ENCODE results near the gene TBC1D32.
"Not testable (repeated sequence)": the region's sequence is repeated elsewhere in the genome, so short reads cannot be mapped to it uniquely, and the experiment has no call there.

TBC1D32 gene

GRCh38 chr6:121335087-121336008 lies 1.1 kb upstream of the TBC1D32 start:
- Histone ChIP-seq H3K9me3 (ENCODE audit: low read depth, low read length) (no peaks in the 10 kb centered on the region), H3K9ac (ENCODE audit: insufficient read length) (peak overlapping the region; percentile 86), H3K4me3 (peak overlapping the region; percentile 96), H3K36me3 (ENCODE audit: insufficient read depth, low read length) (no peaks in the 10 kb centered on the region), H3K27ac (peak overlapping the region; percentile 72)
- DNase-seq (ENCODE audit: low read depth, low spot score), result no peak
- TF ChIP-seq EZH2 (IDR thresholded peaks at IDR 0.05) (no peak), POLR2AphosphoS5 (IDR thresholded peaks at IDR 0.05; ENCODE audit: borderline replicate concordance, low read depth, low read length) (no peak), FOXP2 (optimal IDR thresholded peaks at IDR 0.05; ENCODE audit: control extremely low read depth, extremely low read length, insufficient read depth) (no peak)

- H3K36me3 ChIP-seq (ENCODE audit: insufficient read depth, low read length); H3K27ac ChIP-seq; DNase-seq (ENCODE audit: low read depth, low spot score); H3K9me3 ChIP-seq (ENCODE audit: low read depth, low read length): not testable (repeated sequence)
- Histone ChIP-seq H3K4me3 (peak overlapping the region; percentile 96), H3K9ac (ENCODE audit: insufficient read length) (peak overlapping the region; percentile 86)
These were observed 586 bp downstream of the TBC1D32 start for GRCh38 chr6:121333694-121334093.

GRCh38 chr6:121333196-121333595 lies 1.1 kb downstream of the TBC1D32 start:
- H3K27ac ChIP-seq, result no peak overlapping the region
- peak overlapping the region; percentile 96 for H3K4me3 ChIP-seq
- H3K36me3 ChIP-seq (ENCODE audit: insufficient read depth, low read length), result no peaks in the 10 kb centered on the region; the same call in 1 of the 2 replicates
- TF ChIP-seq EZH2 (IDR thresholded peaks at IDR 0.05) (no peak), FOXP2 (optimal IDR thresholded peaks at IDR 0.05; ENCODE audit: control extremely low read depth, extremely low read length, insufficient read depth) (no peak), POLR2AphosphoS5 (IDR thresholded peaks at IDR 0.05; ENCODE audit: borderline replicate concordance, low read depth, low read length) (no peak)
- peak overlapping the region; percentile 48 for H3K9ac ChIP-seq (ENCODE audit: insufficient read length)
- no peaks in the 10 kb centered on the region for H3K9me3 ChIP-seq (ENCODE audit: low read depth, low read length)
- DNase-seq (ENCODE audit: low read depth, low spot score), result no peak

- no peaks in the 10 kb centered on the region for H3K9me3 ChIP-seq (ENCODE audit: low read depth, low read length)
- H3K36me3 ChIP-seq (ENCODE audit: insufficient read depth, low read length), result peaks cover 5% of the 10 kb centered on the region; the same call in 1 of the 2 replicates
- H3K9ac ChIP-seq (ENCODE audit: insufficient read length), result no peak overlapping the region
- H3K4me3 ChIP-seq, result no peak overlapping the region
- no peak for TF ChIP-seq POLR2AphosphoS5 (IDR thresholded peaks at IDR 0.05; ENCODE audit: borderline replicate concordance, low read depth, low read length)
- no peak for TF ChIP-seq FOXP2 (optimal IDR thresholded peaks at IDR 0.05; ENCODE audit: control extremely low read depth, extremely low read length, insufficient read depth)
- TF ChIP-seq EZH2 (IDR thresholded peaks at IDR 0.05), result no peak
- DNase-seq (ENCODE audit: low read depth, low spot score), result no peak
- no peak overlapping the region for H3K27ac ChIP-seq
These were observed 3.8 kb downstream of the TBC1D32 start for GRCh38 chr6:121330516-121330915.

- no peak overlapping the region for H3K9ac ChIP-seq (ENCODE audit: insufficient read length)
- no peak overlapping the region for H3K27ac ChIP-seq
- DNase-seq (ENCODE audit: low read depth, low spot score), result no peak
- no peak overlapping the region for H3K4me3 ChIP-seq
- no peaks in the 10 kb centered on the region for H3K9me3 ChIP-seq (ENCODE audit: low read depth, low read length)
- no peak for TF ChIP-seq EZH2 (IDR thresholded peaks at IDR 0.05)
- TF ChIP-seq POLR2AphosphoS5 (IDR thresholded peaks at IDR 0.05; ENCODE audit: borderline replicate concordance, low read depth, low read length), result no peak
- TF ChIP-seq FOXP2 (optimal IDR thresholded peaks at IDR 0.05; ENCODE audit: control extremely low read depth, extremely low read length, insufficient read depth), result no peak
- H3K36me3 ChIP-seq (ENCODE audit: insufficient read depth, low read length), result peaks cover 19% of the 10 kb centered on the region
These were observed 13.0 kb downstream of the TBC1D32 start for GRCh38 chr6:121321282-121321681.

GRCh38 chr6:121319603-121320002 lies 14.7 kb downstream of the TBC1D32 start:
- DNase-seq (ENCODE audit: low read depth, low spot score), result no peak
- H3K27ac ChIP-seq, result no peak overlapping the region
- H3K4me3 ChIP-seq, result no peak overlapping the region
- no peak overlapping the region for H3K9ac ChIP-seq (ENCODE audit: insufficient read length)
- peaks cover 19% of the 10 kb centered on the region for H3K36me3 ChIP-seq (ENCODE audit: insufficient read depth, low read length)
- TF ChIP-seq EZH2 (IDR thresholded peaks at IDR 0.05), result no peak
- no peak for TF ChIP-seq POLR2AphosphoS5 (IDR thresholded peaks at IDR 0.05; ENCODE audit: borderline replicate concordance, low read depth, low read length)
- no peak for TF ChIP-seq FOXP2 (optimal IDR thresholded peaks at IDR 0.05; ENCODE audit: control extremely low read depth, extremely low read length, insufficient read depth)
- H3K9me3 ChIP-seq (ENCODE audit: low read depth, low read length), result no peaks in the 10 kb centered on the region

- no peak for TF ChIP-seq POLR2AphosphoS5 (IDR thresholded peaks at IDR 0.05; ENCODE audit: borderline replicate concordance, low read depth, low read length)
- TF ChIP-seq EZH2 (IDR thresholded peaks at IDR 0.05), result no peak
- no peak for TF ChIP-seq FOXP2 (optimal IDR thresholded peaks at IDR 0.05; ENCODE audit: control extremely low read depth, extremely low read length, insufficient read depth)
- DNase-seq (ENCODE audit: low read depth, low spot score), result no peak
These were observed 15.1 kb downstream of the TBC1D32 start for GRCh38 chr6:121319112-121319553.

GRCh38 chr6:121314381-121315112 lies 19.7 kb downstream of the TBC1D32 start:
- H3K36me3 ChIP-seq (ENCODE audit: insufficient read depth, low read length), result peaks cover 20% of the 10 kb centered on the region
- H3K27ac ChIP-seq, result no peak overlapping the region
- no peak overlapping the region for H3K9ac ChIP-seq (ENCODE audit: insufficient read length)
- no peak for DNase-seq (ENCODE audit: low read depth, low spot score)
- TF ChIP-seq FOXP2 (optimal IDR thresholded peaks at IDR 0.05; ENCODE audit: control extremely low read depth, extremely low read length, insufficient read depth) (no peak), POLR2AphosphoS5 (IDR thresholded peaks at IDR 0.05; ENCODE audit: borderline replicate concordance, low read depth, low read length) (no peak), EZH2 (IDR thresholded peaks at IDR 0.05) (no peak)
- H3K9me3 ChIP-seq (ENCODE audit: low read depth, low read length), result no peaks in the 10 kb centered on the region
- H3K4me3 ChIP-seq, result no peak overlapping the region

More at GRCh38 chr6:121319112-121319553, 15.1 kb downstream of the TBC1D32 start:
- H3K9ac ChIP-seq (ENCODE audit: insufficient read length), result no peak overlapping the region
- H3K36me3 ChIP-seq (ENCODE audit: insufficient read depth, low read length), result peaks cover 19% of the 10 kb centered on the region
- no peak overlapping the region for H3K27ac ChIP-seq
- H3K4me3 ChIP-seq, result no peak overlapping the region
- H3K9me3 ChIP-seq (ENCODE audit: low read depth, low read length), result no peaks in the 10 kb centered on the region

GRCh38 chr6:121311814-121312213 lies 22.5 kb downstream of the TBC1D32 start:
- H3K9ac ChIP-seq (ENCODE audit: insufficient read length); H3K9me3 ChIP-seq (ENCODE audit: low read depth, low read length); H3K27ac ChIP-seq; DNase-seq (ENCODE audit: low read depth, low spot score); H3K4me3 ChIP-seq: not testable (repeated sequence)
- peaks cover 11% of the 10 kb centered on the region for H3K36me3 ChIP-seq (ENCODE audit: insufficient read depth, low read length)

Data from SK-N-MC (cell line).